ENCODE data around the gene CNN3. TPM values are rescaled to one million over a fixed set of nuclear protein-coding genes. Genes with fewer than 3 reads are reported as not detected.
"Not testable (repeated sequence)": the region's sequence is repeated elsewhere in the genome, so short reads cannot be mapped to it uniquely, and the experiment has no call there.

The CNN3 gene
- total RNA-seq, 1 donor from 2014 or later = 208 TPM

DNA sequence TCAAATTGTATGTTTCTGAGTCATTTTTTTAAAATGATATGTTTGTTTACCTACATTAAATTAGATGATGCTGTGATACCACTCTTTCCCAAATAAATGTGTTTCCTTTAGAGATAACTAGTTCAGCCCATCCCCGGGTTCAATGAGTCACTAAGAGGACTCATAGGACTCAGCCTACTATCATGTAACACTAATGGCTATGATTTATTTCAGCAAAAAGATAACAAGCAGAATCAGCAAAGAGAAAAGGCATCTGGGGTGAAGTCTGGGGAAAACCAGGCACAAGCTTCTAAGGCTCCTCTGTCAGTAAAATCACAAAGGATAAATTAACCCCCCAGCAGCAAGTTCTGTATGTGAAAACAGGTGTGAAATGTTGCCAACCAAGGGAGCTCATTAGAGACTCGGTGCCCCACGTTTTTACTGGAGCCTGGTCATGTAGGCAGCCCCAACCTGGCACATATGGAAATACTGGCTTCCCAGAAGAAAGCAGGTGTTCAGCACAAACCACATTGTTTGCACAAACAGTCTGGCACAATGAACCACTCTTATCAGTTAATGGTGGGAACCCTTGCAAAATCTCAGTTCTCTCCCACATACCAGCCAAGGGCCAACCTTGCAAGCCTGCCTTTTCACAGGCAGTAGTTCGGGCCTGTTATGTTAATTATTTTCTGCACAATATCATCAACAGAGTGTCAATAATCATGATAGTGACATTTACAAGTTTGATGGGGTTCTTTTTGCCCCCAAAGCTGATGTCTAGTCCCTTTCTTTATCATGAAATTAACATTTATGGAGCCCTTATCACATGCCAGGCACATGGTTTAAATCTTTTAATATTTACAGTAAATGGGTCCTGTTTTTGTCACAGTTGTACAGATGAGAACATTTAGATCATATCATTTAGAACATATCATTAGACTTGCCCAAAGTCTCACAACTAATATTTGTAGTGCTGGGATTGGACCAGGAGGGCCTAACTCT lies 23.1 kb upstream of the CNN3 start:
- no peak for DNase-seq (ENCODE audit: low spot score)

DNA sequence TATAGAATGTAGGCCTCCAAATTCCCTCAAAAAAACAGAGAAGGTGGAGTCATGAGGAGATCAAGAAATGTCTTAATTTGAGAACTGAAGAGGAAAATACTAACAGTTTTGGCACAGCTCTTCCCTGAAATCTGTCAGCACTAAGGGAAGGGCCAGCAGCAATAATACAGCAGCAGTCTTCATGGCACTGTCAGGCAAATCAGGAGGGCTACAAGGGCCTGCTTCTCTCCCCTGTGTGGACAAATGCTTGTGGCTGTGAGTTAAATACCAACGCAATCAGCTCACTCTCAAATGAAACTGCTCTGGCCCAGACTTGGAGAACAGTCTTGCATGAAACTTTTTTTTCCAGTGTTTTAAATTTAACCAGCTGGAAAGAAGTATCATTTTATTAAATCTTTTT lies 20.5 kb upstream of the CNN3 start:
- no peak for DNase-seq (ENCODE audit: low spot score)

DNA sequence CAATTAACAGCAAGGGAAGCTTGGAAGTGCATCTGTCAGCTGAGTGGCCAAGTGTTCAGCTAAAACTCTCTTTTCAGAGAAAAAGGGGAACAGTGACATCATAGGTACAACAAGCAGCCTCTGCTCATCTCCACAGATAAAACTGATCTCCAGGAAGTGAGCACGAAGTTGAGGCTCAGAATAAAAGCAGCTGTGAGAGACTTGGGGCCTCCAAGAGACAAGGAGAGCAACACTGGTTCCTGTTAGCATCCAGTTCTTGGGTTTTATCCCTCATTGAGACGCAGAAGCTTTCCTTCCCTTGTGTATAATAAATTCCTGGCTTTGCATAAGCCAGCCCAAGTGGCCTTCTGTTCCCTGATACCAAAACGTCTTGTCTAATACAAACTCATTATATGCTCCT lies 20.0 kb upstream of the CNN3 start:
- no peak for DNase-seq (ENCODE audit: low spot score)

DNA sequence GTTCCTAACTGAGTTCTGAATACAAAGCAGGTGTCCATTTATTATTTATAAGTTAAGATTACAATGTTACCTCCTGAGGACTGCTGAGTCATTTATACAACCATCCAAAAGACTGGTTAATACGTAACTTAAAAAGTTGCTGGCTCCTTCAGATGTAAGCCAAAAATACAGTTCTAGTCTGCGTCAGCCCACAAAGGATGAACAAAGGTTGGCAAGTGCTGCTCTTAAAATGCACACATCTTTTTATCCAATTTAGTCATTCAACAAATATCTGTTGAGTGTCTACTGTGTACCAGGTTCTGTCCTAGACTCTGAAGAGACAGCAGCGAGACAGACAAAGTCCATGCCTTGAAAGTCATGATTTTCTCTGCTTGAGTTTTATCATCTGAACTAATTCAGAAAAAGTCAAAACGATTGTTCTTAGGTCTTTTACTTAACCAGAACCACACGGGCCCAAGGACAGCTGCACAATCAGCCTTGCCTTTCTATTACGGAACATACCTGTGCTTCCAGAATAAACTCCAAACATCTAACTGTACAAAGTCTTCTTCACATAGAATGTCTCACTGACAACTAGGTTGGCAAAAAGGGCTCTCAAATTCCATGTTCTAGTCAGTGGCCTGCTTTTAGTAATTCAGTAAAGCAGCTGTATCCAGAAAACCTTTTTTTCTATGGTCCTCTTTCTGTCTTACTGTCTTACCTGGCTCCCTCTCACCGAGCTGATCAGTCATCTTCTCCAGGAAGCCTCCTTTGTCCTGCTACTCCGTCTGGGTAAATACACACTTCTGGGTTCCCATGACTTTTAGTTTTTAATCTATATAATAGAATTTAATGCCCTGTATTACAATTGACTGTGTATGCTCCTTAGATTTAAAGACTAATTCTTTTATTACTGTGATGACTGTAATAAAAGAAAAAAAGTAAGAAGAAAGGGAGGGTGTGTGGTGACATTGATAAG lies 15.5 kb upstream of the CNN3 start:
- DNase-seq (ENCODE audit: low spot score) = no peak

DNA sequence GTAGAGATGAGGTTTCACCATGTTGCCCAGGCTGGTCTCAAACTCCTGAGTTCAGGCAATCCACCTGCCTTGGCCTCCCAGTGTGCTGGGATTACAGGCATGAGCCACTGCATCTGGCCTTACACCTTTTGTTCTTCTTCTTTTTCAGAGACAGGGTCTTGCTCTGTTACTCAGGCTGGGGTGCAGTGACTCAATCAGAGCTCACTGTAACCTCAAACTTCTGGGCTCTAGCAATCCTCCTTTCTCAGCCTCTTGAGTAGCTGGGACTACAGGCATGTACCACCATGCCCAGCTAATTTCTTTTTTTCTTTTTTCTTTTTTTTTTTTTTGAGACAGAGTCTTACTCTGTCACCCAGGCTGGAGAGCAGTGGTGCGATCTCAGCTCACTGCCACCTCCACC lies 14.6 kb upstream of the CNN3 start:
- DNase-seq (ENCODE audit: low spot score) = not testable (repeated sequence)

DNA sequence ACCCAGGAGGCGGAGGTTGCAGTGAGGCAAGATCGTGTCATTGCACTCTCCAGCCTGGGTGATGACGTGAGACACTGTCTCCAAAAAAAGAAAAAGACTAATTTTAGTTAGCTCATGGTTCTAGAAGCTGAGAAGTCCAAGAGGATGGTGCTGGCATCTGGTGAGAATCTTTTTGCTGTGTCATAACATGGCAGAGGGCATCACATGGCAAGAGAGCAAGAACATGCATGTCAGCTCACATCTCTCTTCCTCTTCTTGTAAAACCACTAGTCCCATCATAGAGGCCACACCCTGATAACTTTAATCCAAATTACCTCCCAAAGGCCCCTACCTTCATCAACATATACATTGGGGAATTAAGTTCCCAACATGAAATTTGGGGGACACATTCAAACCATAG lies 13.8 kb upstream of the CNN3 start:
- DNase-seq (ENCODE audit: low spot score) = no peak

DNA sequence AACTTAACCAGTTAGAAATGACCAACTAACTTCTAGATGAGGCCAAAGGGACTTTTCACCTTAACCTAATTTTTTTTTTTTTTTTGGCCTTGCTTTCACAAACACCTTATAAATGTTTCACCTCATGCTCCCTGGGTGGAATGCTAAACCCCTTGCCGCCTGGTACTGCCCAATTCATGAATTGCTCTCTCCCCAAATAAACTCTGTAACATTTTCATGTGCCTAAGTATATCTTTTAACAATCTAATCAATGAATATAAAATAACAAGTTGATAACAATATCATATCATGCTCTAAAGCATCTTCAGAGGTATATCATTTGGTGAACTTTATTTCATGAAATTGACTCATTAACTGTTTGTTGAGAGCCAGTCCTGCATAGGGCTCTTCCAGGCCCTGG lies 10.9 kb upstream of the CNN3 start:
- no peak for DNase-seq (ENCODE audit: low spot score)

DNA sequence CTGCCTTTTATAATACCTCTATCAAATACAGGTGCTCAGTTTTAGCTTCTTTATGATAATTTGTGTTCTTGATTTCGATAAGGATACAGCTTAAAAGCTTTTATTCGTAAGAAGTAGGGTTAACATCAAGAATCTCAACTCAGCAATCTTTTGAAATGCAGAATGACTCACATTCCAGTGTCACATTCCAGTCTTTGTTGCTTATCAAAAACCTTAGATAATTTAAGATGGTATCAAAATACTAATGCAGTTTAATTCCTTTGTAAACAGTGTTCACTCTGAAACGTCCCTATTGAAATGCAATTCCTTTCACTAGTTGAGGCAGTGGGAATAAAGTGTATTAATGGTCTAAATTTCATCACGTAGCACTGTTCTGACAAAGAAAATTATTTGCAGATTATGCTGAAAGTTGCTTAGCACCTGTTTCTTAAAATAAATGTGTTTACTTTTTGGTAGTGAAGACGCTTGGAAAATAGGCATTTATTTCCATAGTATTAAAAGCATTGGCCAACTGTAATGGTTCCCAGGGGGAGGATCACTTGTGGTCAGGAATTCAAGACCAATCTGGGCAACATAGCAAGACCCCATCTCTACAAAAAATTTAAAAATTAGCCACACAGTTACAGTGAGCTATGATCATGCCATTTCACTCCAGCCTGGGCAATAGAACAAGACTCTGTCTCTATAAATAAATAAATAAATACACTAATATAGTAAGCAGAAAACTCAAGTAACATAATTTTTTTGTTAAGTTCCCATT lies 10.1 kb upstream of the CNN3 start:
- no peak for DNase-seq (ENCODE audit: low spot score)

DNA sequence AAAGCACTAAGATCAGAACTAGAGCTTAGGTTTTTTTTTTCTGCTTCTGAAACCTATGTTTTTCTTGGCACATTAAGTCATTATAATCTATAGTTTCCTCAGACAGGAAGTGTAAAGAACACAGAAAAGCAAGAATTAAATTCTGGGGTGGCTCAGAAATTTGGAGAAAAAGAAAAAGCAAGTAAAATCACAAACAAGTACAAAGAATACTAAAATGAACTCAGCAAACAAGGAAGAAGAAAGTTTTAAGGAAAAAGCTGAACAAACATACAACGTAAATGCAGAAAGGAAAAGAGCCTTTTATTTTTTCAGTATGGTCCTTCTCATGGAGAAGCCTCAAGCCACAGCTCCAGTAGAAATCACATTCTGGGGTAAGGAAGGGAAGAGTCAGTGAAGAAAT lies 8.6 kb upstream of the CNN3 start:
- DNase-seq (ENCODE audit: low spot score) = no peak

DNA sequence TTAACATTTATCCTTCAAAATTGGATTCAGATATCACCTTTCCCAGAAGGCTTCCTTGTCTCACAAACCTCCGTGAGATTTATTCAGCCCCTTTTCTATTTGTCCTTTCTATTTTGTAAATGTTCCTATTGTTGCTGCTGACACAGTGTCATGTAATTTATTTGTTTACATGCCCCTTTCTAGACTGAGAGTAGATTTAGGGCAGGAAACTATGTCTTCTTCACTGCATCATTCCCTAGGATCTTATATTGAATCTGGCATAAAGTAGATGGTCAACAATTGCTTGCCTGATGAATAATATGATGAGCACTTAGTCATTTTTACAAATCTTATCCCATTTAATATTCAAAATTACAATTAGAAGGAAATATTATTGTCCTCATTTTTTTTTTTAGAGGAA lies 8.1 kb upstream of the CNN3 start:
- no peak for DNase-seq (ENCODE audit: low spot score)

DNA sequence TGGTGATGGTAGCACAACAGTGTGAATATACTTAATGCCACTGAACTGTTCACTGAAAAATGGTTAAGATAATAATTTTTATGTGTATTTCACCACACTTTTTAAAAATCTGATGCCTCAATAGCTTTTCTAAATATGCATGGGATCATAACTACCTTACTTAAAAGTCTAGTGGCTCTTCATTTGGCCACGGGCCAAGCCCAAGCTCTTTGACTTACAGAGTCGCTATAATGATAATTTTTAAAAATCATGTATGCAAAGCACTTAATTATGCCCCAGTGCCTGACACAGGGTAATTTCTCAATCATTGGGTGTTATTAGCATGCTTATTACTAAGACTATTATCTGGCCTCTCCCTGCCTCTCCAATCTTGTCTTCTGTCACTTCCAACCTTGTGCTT lies 7.6 kb upstream of the CNN3 start:
- DNase-seq (ENCODE audit: low spot score) = no peak

DNA sequence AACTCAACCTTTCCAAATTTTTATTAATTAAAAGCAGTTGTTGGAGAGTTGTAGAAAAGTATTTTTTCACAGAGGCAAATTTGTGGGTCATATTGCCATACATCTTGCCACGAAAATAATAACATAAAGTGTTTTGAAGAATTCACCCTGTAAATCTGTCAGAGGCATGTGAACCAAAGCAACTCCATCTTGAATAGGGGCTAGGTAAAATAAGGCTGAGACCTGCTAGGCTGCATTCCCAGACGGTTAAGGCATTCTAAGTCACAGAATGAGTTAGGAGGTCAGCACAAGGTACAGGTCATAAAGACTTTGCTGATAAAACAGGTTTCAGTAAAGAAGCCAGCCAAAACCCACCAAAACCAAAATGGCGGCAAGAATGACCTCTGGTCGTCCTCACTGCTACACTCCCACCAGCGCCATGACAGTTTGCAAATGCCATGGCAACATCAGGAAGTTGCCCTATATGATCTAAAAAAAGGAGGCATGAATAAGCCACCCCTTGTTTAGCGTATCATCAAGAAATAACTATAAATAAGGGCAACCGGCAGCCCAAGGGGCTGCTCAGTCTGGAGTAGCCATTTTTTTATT lies 4.4 kb upstream of the CNN3 start:
- no peak for DNase-seq (ENCODE audit: low spot score)

DNA sequence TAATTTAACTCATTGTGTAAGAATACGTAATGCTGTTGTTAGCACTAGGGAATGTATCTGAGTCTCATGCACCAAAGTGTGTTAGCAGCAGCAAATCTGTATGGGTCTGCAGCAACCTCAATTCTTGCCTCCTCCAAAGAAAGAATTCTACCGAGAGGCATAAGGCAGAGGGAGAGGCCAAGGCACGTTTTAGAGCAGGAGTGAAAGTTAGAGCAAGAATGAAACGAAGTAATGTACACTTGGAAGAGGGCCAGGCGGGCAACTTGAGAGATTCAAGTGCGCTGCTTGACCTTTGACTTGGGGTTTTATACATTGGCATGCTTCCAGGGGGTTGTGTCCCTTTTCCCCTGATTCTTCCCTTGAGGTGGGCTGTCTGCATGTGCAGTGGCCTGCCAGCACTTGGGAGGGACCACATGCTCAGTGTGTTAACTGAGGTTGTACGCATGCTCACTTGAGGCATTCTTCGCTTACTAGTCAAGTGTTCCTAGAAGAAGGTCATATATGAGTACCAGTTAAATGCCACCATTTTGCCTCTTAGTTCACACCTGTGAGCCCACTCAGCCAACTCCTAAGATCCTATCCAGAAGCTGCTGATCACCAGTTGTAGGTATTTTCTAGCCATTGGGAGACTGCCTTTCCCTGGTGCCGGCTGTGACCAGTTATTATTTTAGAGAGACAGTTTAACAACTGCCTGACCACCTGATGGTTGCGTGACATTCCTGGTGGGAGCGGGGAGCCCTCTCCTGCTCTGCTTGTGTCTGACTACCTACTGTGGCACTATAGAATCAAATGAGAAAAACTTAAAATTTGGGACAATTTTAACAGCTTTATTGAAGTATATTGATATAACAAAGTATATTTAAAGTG lies 2.7 kb upstream of the CNN3 start:
- DNase-seq (ENCODE audit: low spot score) = no peak

DNA sequence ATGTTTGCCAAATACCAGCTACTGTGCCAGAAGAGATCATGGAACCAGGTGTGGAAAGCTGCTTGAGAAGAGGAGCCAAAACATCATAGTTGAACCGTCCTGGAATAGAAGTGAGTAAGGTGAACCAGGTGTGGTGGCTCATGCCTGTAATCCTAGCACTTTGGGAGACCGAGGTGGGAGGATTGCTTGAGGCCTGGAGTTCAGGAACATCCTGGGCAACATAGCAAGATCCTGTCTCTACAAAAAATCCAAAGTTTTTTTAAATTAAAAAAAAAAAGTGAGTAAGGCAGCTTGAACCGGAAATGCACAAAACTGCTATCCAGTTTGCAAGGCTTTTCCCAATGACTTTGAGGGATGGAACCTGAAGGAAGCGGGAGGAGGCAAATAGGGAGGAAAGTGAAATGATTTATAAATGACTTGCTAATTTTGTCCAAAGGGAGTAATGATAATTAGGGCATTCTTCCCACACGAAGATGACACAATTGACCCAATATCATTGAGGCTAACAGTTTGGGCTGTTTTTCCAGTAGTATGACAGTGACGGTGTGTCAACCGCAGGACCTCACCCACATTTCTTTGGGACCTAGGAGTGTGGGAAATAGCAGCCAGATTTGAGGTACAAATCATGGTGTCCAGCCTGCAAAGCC lies 1.5 kb upstream of the CNN3 start:
- no peak for DNase-seq (ENCODE audit: low spot score)

DNA sequence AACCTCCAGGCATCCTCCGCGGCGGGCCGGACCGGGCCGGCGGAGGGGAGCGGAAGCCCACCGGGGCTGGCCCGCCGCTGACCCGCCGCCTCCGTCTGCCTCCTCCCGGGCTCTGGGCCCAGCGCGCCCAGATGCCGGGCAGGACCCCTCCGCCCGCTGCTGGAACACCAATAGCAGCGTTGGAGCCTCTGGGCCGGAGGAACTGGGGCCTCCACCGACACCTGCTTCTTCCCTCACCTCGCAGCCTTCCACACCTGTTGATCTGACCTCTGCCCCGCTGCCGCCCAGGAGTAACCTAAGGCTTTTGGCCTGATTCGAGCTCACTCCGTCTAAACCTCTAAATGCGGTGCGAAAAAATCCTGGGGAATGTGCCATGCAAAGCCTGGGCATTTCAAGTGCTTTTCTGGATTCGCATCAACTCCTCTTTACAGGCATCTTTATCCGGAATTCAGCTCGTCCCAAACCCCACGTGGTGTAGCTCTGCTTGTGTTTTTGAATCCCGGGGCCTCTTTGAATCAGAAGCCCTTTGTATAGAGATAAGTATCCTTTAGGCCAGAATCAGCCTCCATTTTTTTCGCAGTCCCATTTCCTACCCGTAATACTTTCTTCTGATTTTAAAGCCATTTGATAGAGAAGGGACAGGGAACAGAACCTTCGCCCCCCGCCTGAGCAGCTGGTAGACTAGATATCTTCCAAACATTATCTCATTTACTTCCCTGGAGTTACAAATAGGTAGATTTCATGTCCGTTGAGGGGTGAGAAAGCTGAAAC lies 680 bp upstream of the CNN3 start:
- DNase-seq (ENCODE audit: low spot score) = peak; percentile 52

DNA sequence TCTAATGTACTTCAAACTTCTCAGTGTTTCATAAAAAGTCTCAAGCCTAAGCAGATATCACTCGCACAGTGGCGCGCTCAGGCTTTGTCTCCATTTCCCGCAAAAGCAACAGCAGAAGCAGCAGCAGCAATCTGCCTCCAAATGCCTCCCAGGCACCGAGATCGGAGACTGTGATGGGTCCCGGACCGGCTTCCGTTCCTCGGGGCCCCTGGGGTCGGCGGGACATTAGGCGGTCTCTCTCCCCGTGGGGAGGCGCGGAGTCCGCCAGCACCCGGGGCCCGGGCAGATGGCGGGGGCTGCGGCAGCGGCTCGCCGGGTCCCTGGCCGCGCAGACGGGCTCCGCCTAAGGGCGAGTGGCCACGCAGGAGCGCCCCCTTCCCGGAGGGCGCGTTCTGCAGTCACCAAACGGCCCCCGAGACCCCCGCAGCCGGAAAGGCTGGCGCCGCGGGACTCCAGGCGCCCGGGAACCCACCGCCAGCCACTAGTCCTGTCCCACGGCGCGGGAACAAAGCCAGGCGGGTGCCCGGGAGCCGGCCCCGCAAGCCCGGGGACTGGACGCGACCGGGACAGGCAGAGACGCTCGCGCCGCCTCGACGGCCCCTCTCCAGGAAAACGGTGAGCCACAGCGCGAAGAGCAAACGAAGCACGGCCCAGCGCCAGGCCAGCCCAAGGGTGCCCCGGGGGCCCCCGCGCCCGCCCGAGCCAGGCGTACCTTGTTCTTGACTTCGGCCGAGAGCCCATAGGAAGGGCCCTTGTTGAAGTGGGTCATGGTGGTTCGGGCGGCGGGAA lies 590 bp downstream of the CNN3 start:
- DNase-seq (ENCODE audit: low spot score) = peak; percentile 52

DNA sequence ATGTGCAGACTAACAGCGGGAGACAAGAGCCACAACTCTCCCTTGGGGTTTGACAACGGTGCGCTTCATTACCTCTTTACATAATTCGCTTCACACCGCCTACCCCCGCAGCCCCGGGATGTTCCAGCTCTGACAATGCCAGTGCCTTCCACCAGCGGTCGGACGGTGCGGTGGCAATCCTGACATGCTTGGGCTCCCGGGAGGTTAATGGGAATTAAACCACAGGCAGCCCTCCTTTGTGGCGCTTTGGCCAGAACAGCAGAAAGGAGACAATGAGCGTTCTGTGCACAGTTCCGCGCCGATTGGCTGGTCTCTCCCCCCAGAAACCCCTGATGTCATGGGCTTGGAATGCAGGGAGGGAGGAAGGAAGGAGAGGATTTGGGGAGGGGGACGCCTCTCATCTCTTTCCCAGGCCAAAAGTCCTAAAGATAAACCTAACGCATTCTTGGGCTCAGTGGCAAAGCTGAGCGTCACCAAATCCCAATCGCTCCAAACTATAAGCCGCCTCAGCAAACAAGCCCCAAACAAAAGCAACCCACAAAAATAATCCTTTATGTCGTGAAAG lies 1.3 kb downstream of the CNN3 start:
- DNase-seq (ENCODE audit: low spot score) = peak; percentile 70

DNA sequence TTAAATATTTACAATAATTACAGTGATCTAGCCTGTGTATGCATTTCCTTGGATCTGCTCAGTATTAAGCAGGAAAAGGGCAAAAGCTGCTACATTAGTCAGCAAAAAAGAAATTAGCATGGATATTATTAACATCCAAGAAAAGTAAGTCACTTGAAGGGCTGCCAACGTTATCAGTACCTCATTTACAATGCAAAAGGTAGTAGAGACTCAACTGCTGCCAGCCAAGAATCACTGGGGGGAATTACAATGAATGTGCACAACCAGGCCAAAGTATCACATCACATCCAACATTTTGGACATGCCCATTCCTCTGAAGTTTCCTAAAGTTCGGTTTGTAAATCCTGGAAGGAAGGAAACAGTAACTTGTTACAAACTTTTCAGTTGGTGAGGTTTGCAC lies 1.9 kb downstream of the CNN3 start:
- DNase-seq (ENCODE audit: low spot score) = no peak

All from ureter (tissue), 1 donor.